Measurements from ENCODE around the gene BNC2.

Gene BNC2

DNA sequence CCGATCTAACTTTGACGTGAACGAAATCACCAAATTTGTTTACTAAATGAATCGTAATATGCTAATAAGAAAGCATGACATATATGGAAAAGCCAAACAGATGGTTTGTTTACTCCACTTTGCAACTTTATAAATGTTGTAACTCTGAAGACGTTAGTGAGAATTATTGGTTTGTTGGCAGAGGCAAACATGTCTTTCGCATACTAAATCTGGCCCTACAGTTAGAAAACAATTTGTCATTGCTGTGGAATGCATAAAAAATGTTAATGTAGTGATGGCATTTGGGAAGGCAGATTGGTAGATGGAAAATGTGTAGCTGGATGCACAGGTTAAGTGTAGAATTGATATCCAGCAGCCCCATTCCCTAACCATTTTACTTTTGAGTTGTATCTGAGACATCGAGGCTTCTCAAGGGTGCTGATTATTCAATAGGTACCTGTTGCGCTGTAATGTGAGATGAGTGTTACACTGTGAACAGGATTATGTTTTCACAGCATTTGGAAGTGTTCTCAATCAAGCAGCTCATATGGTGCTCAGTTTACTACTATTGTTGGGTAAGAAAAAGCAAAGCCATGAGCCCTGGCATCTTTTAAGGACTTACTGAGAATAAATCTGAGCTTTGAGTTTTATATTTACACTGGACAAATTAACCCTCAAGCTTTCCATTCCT lies 444.8 kb downstream of the BNC2 start:
- H3K4me3 Mint-ChIP-seq: no peak overlapping the region
- no peaks in the 10 kb centered on the region for H3K4me1 Mint-ChIP-seq
- no peaks in the 10 kb centered on the region for H3K9me3 Mint-ChIP-seq
- ATAC-seq: no peak
- no peak for DNase-seq
- H3K27ac Mint-ChIP-seq: no peak overlapping the region
- no peaks in the 10 kb centered on the region for H3K36me3 Mint-ChIP-seq (ENCODE audit: low read depth)
- H3K27me3 Mint-ChIP-seq: no peaks in the 10 kb centered on the region

DNA sequence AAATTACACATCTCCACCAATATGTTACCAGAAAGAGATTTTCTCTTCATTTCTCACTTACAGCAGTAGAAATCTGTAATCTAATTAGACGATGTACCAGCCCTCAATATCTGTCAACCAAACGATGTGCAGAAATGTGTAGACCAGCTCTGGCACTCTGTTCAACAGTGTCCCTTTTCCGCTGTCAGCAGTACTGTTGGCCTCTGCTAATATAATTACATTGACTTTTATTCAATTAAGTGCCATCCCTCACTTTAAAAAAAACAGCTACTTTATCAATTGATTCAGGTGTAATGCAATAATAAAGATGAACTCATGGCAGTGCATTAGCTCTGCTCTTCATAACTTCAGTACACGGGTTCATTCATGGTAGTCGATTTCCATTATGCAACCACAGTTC lies 448.4 kb downstream of the BNC2 start:
- H3K4me3 Mint-ChIP-seq: no peak overlapping the region
- DNase-seq: no peak
- no peak for ATAC-seq
- no peak overlapping the region for H3K27ac Mint-ChIP-seq
- H3K9me3 Mint-ChIP-seq: no peaks in the 10 kb centered on the region
- no peaks in the 10 kb centered on the region for H3K4me1 Mint-ChIP-seq
- no peaks in the 10 kb centered on the region for H3K36me3 Mint-ChIP-seq (ENCODE audit: low read depth)
- no peaks in the 10 kb centered on the region for H3K27me3 Mint-ChIP-seq

DNA sequence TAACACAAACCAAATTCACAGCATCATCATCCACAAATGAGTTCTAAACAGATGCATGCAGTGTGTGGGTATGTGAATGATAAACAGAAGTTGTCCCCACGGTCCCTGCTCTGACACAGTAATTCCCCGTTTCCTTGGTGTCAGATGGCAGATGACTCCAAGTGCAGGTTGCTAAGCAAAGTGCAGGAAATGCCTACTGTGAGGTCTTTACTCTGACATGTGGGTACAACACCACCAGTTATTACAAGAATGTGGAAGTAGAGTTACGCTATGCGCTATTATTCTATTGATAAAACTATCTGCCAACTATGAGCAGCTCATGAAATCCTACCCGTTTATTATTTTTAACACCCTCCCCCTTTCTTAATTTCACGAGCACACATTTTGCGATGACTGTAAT lies 448.9 kb downstream of the BNC2 start:
- Mint-ChIP-seq H3K27ac (no peak overlapping the region), H3K4me1 (no peaks in the 10 kb centered on the region)

DNA sequence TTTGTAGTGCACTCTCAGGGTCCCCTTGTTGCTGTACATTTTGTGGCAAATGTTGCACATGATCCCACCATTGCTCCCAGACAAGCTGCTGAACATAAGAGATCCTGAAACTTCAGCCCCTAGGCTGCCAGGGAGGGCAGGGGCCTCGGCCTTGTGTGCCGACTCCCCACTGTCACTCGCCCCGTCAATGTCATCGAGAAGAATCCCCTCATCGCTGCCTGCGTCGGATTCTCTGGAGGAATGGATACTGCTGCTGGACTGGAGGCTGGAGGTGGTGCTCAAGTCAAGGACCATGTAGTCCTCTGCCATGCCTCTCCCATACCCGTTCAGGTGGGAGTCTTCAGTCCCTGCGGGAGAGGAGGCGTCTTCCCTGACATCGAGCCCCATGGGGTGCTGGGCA lies 451.3 kb downstream of the BNC2 start:
- Mint-ChIP-seq H3K4me1 (no peaks in the 10 kb centered on the region), H3K4me3 (no peak overlapping the region), H3K27me3 (no peaks in the 10 kb centered on the region), H3K27ac (no peak overlapping the region), H3K36me3 (ENCODE audit: low read depth) (no peaks in the 10 kb centered on the region), H3K9me3 (no peaks in the 10 kb centered on the region)
- ATAC-seq (no peak), DNase-seq (no peak)

More for the DNA sequence above, 448.9 kb downstream of the BNC2 start:
- no peaks in the 10 kb centered on the region for H3K27me3 Mint-ChIP-seq
- H3K4me3 Mint-ChIP-seq: no peak overlapping the region
- H3K9me3 Mint-ChIP-seq: no peaks in the 10 kb centered on the region
- ATAC-seq (no peak), DNase-seq (no peak)
- no peaks in the 10 kb centered on the region for H3K36me3 Mint-ChIP-seq (ENCODE audit: low read depth)

DNA sequence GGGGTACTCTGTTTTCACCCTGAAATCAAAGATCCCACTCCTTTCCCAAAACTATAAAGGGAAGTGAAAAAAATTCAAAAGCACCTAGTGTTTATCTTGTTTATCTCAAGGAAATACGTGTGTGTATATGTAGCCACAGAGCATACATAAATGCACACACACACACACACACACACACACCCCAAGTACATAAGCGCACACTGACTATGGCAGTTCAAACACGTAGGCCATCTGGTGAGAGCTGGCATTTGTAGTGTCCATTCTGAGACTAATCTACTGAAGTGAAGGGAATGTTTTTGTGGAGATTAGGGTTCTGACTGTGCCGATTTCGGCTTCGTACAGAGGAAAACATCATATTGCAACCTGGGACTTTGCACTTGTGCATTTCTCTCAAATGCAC lies 451.7 kb downstream of the BNC2 start:
- H3K4me1 Mint-ChIP-seq: no peaks in the 10 kb centered on the region
- H3K4me3 Mint-ChIP-seq: no peak overlapping the region
- ATAC-seq: no peak
- no peaks in the 10 kb centered on the region for H3K9me3 Mint-ChIP-seq
- no peak overlapping the region for H3K27ac Mint-ChIP-seq
- no peak for DNase-seq
- no peaks in the 10 kb centered on the region for H3K27me3 Mint-ChIP-seq
- H3K36me3 Mint-ChIP-seq (ENCODE audit: low read depth): no peaks in the 10 kb centered on the region

DNA sequence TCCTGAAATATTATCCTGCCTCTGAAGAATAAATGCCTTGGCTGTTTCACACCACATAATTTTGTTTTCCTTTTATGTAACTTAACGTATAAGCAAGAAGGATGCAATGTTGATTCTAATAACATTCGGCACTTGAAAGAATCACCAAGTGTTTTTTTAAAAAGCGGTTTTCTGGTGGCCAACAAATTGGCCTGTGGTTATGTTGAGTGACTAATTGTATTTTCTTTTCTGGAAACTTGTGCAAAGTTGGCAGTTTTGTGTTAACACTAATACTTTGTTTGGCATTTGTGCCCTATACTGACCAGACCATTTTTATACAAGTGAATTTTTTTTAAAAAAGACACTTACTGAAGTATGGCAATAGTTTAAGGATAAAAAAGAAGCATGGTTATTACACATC lies 452.7 kb downstream of the BNC2 start:
- DNase-seq (no peak), ATAC-seq (no peak)
- Mint-ChIP-seq H3K4me3 (no peak overlapping the region), H3K27me3 (no peaks in the 10 kb centered on the region), H3K27ac (no peak overlapping the region), H3K4me1 (no peaks in the 10 kb centered on the region), H3K9me3 (no peaks in the 10 kb centered on the region), H3K36me3 (ENCODE audit: low read depth) (no peaks in the 10 kb centered on the region)

DNA sequence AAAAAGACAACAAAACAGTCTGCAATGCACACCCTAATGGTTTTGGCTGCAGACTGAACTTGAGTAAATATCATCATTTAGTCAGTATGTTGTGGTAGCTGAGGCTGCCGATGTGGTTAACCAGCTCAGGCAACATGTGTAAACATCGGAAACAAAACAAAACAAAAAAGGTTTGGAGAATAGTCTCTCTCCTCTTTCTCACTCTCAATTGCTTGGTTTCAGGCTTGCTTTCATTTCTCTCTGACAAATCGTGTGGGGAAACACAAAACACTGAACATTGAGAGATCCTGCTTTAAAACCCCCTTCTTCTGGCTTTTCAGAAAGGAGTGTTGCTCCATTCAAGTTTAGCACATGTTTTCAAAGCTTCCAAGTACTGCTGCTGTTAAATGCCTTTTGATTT lies 453.3 kb downstream of the BNC2 start:
- H3K4me1 Mint-ChIP-seq: no peaks in the 10 kb centered on the region
- H3K36me3 Mint-ChIP-seq (ENCODE audit: low read depth): no peaks in the 10 kb centered on the region
- no peak overlapping the region for H3K27ac Mint-ChIP-seq
- H3K27me3 Mint-ChIP-seq: no peaks in the 10 kb centered on the region
- no peaks in the 10 kb centered on the region for H3K9me3 Mint-ChIP-seq
- H3K4me3 Mint-ChIP-seq: no peak overlapping the region
- no peak for ATAC-seq
- DNase-seq: no peak

DNA sequence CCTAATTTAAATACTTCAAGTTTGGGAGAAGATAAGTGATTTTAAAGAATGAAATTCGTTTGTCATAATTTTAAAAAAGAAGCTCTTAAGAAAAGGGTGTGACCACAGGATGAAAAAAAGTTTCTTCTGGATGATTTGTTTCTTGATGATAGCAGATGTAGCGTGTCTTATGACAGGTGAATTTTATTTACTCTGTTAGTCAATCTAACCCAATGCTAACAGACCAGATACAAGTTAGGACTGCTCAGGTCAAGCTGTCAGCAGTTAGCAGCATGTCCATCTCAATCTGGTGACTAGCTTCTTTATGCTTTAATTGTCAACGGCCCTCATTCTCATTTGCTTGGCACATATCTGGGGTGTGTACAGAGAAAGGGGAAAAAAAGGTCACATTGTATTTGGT lies 456.0 kb downstream of the BNC2 start:
- Mint-ChIP-seq H3K4me1 (no peaks in the 10 kb centered on the region), H3K27ac (no peak overlapping the region), H3K27me3 (no peaks in the 10 kb centered on the region), H3K4me3 (no peak overlapping the region), H3K36me3 (ENCODE audit: low read depth) (no peaks in the 10 kb centered on the region), H3K9me3 (no peaks in the 10 kb centered on the region)
- DNase-seq: no peak
- no peak for ATAC-seq

DNA sequence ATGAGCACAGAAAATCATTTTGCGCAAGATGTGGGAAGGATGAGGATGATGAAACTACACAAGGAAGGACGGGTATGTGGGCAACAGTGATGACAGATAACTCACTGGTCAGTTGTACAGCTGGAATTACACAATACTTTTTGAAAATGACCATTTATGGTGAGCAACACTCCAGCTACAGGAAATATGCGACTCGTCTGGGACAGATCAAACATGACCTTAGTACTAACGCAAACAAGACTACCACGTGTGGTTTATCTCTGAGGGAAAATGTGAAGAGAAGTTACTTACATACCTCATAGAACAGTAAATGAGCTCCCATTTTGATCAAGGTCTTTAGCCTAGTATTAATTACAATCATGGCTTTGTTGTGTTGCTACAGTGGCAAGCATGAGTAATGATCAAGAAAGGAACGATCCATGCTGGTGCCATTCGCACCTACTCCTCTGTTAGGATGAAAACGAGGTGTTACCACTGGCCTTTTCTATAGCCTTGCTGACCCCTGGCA lies 456.9 kb downstream of the BNC2 start:
- Mint-ChIP-seq H3K27me3 (no peaks in the 10 kb centered on the region), H3K4me1 (no peaks in the 10 kb centered on the region)

DNA sequence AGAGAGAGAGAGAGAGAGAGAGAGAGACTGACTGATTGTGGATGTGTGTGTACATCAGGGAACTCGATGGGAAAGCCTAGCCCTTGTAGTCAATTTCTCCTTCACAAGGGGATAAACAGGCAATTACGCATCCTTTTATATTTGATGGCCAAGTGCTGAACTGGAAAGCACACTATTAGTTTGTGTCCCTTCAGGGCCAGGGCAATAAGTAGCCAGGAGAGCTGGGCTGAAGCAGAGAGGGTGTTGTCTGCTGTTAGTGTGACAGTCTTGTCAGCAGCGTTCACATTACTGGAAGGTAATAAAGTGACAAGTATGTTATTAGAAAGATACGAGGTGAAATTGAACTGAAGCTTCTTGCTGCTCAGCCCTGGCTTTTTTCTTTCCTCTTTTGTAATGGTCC lies 457.7 kb downstream of the BNC2 start:
- Mint-ChIP-seq H3K9me3 (no peaks in the 10 kb centered on the region), H3K4me3 (no peak overlapping the region), H3K4me1 (no peaks in the 10 kb centered on the region), H3K27ac (no peak overlapping the region), H3K27me3 (no peaks in the 10 kb centered on the region), H3K36me3 (ENCODE audit: low read depth) (no peaks in the 10 kb centered on the region)
- DNase-seq (no peak), ATAC-seq (no peak)

More for the DNA sequence above, 456.9 kb downstream of the BNC2 start:
- Mint-ChIP-seq H3K9me3 (no peaks in the 10 kb centered on the region), H3K27ac (no peak overlapping the region), H3K4me3 (no peak overlapping the region), H3K36me3 (ENCODE audit: low read depth) (no peaks in the 10 kb centered on the region)
- DNase-seq (no peak), ATAC-seq (no peak)

DNA sequence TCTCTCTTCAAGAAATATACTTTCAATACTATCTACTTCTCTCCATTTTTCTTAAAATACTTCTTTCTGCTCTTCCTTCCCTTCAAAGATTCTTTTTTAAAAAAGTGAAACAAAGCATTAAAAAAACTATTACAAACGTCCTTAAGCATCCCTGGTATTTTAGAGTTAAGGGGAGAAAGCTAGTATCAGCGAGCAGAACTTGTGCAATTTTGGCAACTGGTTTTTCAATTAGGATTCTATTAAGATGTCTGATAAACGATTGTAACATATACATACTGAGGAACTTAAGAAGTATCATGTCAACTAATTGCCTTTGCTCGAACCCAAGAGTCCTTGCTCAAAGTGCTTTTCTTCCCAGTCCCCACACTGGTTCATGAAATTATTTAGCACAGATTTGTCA lies 459.2 kb downstream of the BNC2 start:
- Mint-ChIP-seq H3K27ac (no peak overlapping the region), H3K27me3 (no peaks in the 10 kb centered on the region), H3K36me3 (ENCODE audit: low read depth) (no peaks in the 10 kb centered on the region), H3K4me1 (no peaks in the 10 kb centered on the region), H3K4me3 (no peak overlapping the region), H3K9me3 (no peaks in the 10 kb centered on the region)
- DNase-seq (no peak), ATAC-seq (no peak)

DNA sequence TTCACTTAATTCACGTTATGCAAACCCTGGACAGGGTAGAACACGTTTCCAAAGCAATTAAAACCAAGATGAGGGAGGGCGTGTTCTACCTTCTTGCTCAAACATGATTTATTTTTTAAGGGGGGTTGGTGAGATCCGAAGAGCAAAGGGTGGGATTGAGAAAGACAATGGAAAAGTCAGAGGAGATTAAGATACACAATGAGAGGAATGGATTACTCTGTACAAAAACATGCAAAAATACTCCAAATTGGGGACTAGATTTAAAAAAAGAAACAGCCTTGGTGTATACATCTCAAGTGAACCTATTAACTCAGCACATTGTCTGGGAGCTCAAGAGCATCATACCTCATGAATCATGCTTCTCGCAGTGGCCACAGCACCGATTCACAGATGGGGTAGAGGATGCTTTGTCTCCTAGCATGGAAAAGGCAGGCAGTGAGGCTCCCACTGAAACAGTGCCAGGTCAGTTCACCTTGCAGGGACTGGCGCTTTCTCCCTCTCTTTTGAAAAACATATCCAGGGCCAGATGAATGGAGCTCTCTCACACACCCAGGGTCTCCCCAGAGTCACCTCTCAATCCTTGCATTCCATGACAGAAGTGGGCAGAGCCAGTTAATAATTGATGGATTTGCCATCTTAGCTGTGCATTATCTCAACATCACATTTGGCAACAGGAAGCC lies 459.7 kb downstream of the BNC2 start:
- no peak overlapping the region for H3K4me3 Mint-ChIP-seq
- H3K27me3 Mint-ChIP-seq: no peaks in the 10 kb centered on the region
- ATAC-seq: no peak
- no peak for DNase-seq
- H3K9me3 Mint-ChIP-seq: no peaks in the 10 kb centered on the region
- no peak overlapping the region for H3K27ac Mint-ChIP-seq
- H3K36me3 Mint-ChIP-seq (ENCODE audit: low read depth): no peaks in the 10 kb centered on the region
- H3K4me1 Mint-ChIP-seq: no peaks in the 10 kb centered on the region

DNA sequence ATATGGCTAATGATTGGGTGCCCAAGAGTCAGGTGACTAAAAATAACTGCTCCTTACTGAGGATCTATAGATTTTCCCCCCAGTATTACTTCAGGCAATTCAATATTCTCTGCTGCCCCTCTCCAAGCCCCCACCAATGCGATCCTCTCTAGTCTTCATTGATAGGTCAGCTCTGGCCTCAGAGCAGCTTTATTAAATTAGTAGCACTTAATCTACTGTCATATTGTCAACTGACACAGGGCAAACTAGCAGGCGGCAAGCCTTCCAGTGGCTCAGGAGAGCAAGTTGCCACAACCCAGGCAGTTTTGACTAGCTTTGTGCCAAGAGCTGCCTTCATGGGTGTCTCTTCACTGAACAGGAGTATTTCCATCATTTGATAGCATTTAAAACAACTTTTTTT lies 462.9 kb downstream of the BNC2 start:
- Mint-ChIP-seq H3K9me3 (peaks cover 4% of the 10 kb centered on the region), H3K27me3 (peaks cover 2% of the 10 kb centered on the region), H3K4me3 (no peak overlapping the region), H3K36me3 (ENCODE audit: low read depth) (no peaks in the 10 kb centered on the region), H3K27ac (no peak overlapping the region), H3K4me1 (no peaks in the 10 kb centered on the region)
- no peak for ATAC-seq
- no peak for DNase-seq

DNA sequence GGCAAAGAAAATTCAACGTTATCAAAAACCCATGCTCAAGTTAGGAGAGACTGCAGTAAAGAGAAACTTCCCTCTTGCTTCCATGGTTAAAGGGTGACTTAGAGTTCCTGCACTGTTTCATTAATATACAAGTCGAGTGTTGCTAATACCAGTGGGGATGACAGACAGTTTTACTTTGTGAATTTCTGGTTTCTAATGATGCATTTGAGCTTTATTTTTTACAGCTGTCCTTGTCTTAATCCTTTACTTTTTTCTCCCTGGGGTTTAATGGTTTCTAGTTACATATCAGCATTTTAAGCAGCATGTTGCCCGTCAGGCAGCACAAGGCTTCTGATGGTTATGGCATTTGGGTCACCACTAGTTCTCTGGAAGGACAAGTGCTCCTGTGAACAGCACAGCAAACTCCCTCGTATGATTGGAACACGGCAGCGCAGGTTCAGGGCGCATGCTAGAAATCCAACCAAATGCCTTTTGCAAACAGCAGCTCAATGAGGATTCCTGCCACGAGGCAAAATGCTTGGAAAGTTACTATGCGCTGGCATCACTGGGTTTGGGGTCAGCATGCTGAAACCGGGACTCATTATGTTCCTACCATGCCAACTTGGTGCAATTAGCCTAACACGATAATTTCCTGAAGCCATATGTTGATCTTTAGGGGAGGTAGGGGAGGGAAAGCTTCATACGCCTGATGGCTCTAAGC lies 463.8 kb downstream of the BNC2 start:
- Mint-ChIP-seq H3K36me3 (ENCODE audit: low read depth) (no peaks in the 10 kb centered on the region), H3K27me3 (peaks cover 2% of the 10 kb centered on the region), H3K27ac (no peak overlapping the region), H3K4me1 (no peaks in the 10 kb centered on the region), H3K9me3 (peaks cover 4% of the 10 kb centered on the region), H3K4me3 (no peak overlapping the region)
- ATAC-seq (no peak), DNase-seq (no peak)

DNA sequence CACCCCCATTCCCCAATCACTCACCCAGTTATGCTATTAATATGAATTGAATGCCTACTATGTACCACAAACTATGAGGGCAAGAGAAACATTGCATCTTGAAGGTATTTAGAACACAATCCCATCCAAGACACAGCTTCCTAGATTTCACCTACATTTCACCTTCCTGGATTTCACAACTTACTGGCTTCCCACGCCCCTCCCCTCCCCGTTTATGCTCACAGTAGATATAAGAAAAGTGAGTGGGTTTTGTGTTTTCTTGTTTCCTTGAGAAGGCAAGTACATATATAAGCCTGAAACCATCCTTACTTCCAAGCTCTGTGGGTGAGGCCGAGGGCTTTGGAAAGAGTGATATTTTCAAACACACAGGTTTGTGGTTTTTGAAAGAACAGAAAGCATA lies 465.0 kb downstream of the BNC2 start:
- Mint-ChIP-seq H3K4me3 (no peak overlapping the region), H3K27ac (no peak overlapping the region), H3K36me3 (ENCODE audit: low read depth) (no peaks in the 10 kb centered on the region), H3K9me3 (peaks cover 4% of the 10 kb centered on the region), H3K27me3 (peaks cover 2% of the 10 kb centered on the region), H3K4me1 (no peaks in the 10 kb centered on the region)
- DNase-seq (no peak), ATAC-seq (no peak)
